Measurements from ENCODE around the gene APCDD1L.

- TF ChIP-seq CTCF (IDR thresholded peaks at IDR 0.05) (no peak), POLR2A (IDR thresholded peaks at IDR 0.05) (no peak)
Observed at GRCh38 chr20:58557733-58558342, 42.6 kb upstream of the APCDD1L start.

Data from Peyer's patch (tissue), 4 donors.